Activated naive CD8-positive, alpha-beta T cell treated with anti-CD3 and anti-CD28 coated beads, Interleukin-2, amount 10 ng/mL, durations not matched to agents 7 days and 5 days (primary cell): Measurements from ENCODE around the gene NOSIP. TPM values are rescaled to one million over a fixed set of nuclear protein-coding genes. Genes with fewer than 3 reads are reported as not detected.
A peak's percentile ranks its signal among the peaks of the same experiment; 100 is the strongest.

Experiments used
- ATAC-seq: fragments of 150-1000 bp; cut with Tn5 transposase; one replicate; pipeline ENCODE4 v1.10.0; 2021; ENCODE audit warnings: low read depth, moderate library complexity
- POLR2A ChIA-PET: fragments of 350-600 bp; sonication (Branson Sonifier 250); formaldehyde crosslinking; loops from one replicate; lab custom pipeline; 2021; ENCODE audit warnings: antibody characterized with exemption; lab: Charles Lee
- DNase-seq: peaks from one replicate; pipeline ENCODE4 v3.0.0; 2021
- H3K27ac Mint-ChIP-seq: one replicate; pipeline ENCODE4 v1.8.0; 2022; ENCODE audit warnings: mild to moderate bottlenecking, mixed read lengths
- H3K27me3 Mint-ChIP-seq: one replicate; pipeline ENCODE4 v1.8.0; 2022; ENCODE audit warnings: mild to moderate bottlenecking, moderate library complexity, mixed read lengths
- H3K36me3 Mint-ChIP-seq: one replicate; pipeline ENCODE4 v1.8.0; 2021; ENCODE audit warnings: mild to moderate bottlenecking, mixed read lengths
- H3K4me1 Mint-ChIP-seq: one replicate; pipeline ENCODE4 v1.8.0; 2021; ENCODE audit warnings: mixed read lengths
- H3K4me3 Mint-ChIP-seq: one replicate; pipeline ENCODE4 v1.8.0; 2022; ENCODE audit warnings: mild to moderate bottlenecking, moderate library complexity, mixed read lengths
- H3K9me3 Mint-ChIP-seq: one replicate; pipeline ENCODE4 v1.8.0; 2021; ENCODE audit warnings: mixed read lengths
- total RNA-seq, 2 experiments: library from RNA; stranded (reverse); gene quantifications; one replicate each; pipeline ENCODE4 v1.2.3, GENCODE V29; 2021

Gene NOSIP
- total RNA-seq, 2 experiments from 2014 or later, result 122 to 125 TPM

- ATAC-seq, result no peak
- POLR2A ChIA-PET, result no interaction called here
- Mint-ChIP-seq H3K4me1 (peaks cover 1% of the 10 kb centered on the region), H3K4me3 (no peak overlapping the region), H3K36me3 (peaks cover 15% of the 10 kb centered on the region), H3K27me3 (no peaks in the 10 kb centered on the region), H3K27ac (no peak overlapping the region), H3K9me3 (no peaks in the 10 kb centered on the region)
- DNase-seq, result no peak
Observed at GRCh38 chr19:49602806-49603205, 22.4 kb upstream of the NOSIP start.

DNA sequence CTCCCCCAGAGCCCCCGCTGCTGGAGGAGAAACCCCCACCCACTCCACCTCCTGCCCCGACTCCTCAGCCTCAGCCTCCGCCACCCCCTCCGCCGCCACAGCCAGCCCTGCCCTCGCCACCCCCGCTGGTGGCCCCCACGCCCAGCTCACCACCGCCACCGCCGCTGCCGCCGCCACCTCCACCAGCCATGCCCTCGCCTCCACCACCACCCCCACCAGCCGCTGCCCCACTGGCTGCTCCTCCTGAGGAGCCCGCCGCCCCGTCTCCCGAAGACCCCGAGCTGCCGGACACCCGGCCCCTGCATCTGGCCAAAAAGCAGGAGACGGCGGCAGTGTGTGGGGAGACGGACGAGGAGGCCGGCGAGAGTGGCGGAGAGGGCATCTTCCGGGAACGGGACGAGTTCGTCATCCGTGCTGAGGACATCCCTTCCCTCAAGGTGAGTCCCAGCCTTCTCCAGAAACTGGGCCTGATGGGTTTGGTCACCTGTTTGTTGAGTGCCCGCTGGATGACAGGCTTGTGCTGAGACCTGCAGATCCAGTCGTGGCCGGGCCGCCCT lies 21.2 kb upstream of the NOSIP start:
- Mint-ChIP-seq H3K36me3 (peaks cover 13% of the 10 kb centered on the region), H3K27ac (no peak overlapping the region), H3K4me1 (peaks cover 1% of the 10 kb centered on the region), H3K9me3 (no peaks in the 10 kb centered on the region), H3K4me3 (no peak overlapping the region), H3K27me3 (no peaks in the 10 kb centered on the region)
- ATAC-seq (no peak), DNase-seq (no peak)
- POLR2A ChIA-PET, result no interaction called here

GRCh38 chr19:49599378-49600295 lies 19.3 kb upstream of the NOSIP start:
- H3K27me3 Mint-ChIP-seq, result no peaks in the 10 kb centered on the region
- H3K27ac Mint-ChIP-seq, result no peak overlapping the region
- H3K4me3 Mint-ChIP-seq, result no peak overlapping the region
- DNase-seq (no peak), ATAC-seq (no peak)
- POLR2A ChIA-PET, result no interaction called here
- peaks cover 13% of the 10 kb centered on the region for H3K36me3 Mint-ChIP-seq
- peaks cover 1% of the 10 kb centered on the region for H3K4me1 Mint-ChIP-seq
- no peaks in the 10 kb centered on the region for H3K9me3 Mint-ChIP-seq

GRCh38 chr19:49597703-49597974 lies 17.3 kb upstream of the NOSIP start:
- peaks cover 17% of the 10 kb centered on the region for H3K36me3 Mint-ChIP-seq
- POLR2A ChIA-PET, result no interaction called here
- H3K27ac Mint-ChIP-seq, result no peak overlapping the region
- peaks cover 13% of the 10 kb centered on the region for H3K4me1 Mint-ChIP-seq
- H3K27me3 Mint-ChIP-seq, result no peaks in the 10 kb centered on the region
- ATAC-seq (no peak), DNase-seq (no peak)
- H3K9me3 Mint-ChIP-seq, result no peaks in the 10 kb centered on the region
- no peak overlapping the region for H3K4me3 Mint-ChIP-seq

DNA sequence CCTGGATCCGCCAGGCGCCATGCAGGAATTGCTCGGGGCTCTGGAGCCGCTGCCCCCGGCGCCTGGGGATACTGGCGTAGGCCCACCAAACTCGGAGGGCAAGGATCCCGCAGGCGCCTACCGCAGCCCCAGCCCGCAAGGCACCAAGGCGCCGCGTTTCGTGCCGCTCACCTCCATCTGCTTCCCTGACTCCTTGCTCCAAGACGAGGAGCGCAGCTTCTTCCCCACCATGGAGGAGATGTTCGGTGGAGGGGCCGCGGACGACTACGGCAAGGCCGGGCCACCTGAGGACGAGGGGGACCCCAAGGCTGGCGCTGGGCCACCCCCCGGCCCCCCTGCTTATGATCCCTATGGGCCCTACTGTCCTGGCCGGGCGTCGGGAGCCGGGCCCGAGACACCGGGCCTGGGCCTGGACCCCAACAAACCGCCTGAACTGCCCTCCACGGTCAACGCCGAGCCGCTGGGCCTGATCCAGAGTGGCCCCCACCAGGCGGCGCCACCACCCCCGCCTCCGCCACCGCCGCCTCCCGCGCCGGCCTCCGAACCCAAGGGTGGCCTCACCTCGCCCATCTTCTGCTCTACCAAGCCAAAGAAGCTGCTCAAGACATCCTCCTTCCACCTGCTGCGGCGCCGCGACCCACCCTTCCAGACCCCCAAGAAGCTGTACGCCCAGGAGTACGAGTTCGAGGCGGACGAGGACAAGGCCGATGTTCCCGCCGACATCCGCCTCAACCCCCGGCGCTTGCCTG lies 16.8 kb upstream of the NOSIP start:
- no peak for ATAC-seq
- peaks cover 18% of the 10 kb centered on the region for H3K4me1 Mint-ChIP-seq
- no peak overlapping the region for H3K4me3 Mint-ChIP-seq
- no peaks in the 10 kb centered on the region for H3K9me3 Mint-ChIP-seq
- POLR2A ChIA-PET, result no interaction called here
- H3K27ac Mint-ChIP-seq, result no peak overlapping the region
- no peak for DNase-seq
- no peaks in the 10 kb centered on the region for H3K27me3 Mint-ChIP-seq
- peaks cover 18% of the 10 kb centered on the region for H3K36me3 Mint-ChIP-seq

DNA sequence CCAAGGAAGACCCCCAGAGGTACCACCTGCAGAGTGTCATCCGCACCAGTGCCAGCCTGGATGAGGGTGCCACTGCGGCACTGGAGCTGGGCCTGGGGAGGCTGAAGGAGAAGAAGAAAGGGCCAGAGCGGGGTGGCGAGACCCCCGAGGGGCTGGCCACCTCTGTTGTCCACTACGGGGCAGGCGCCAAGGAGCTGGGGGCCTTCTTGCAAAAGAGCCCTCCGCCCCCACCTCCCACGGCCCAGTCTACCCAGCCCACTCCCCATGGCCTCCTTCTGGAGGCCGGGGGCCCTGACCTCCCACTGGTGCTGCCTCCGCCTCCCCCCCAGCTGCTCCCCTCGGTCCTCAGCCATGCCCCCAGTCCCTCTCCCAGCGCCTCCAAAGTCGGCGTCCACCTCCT lies 16.1 kb upstream of the NOSIP start:
- Mint-ChIP-seq H3K9me3 (no peaks in the 10 kb centered on the region), H3K27me3 (no peaks in the 10 kb centered on the region), H3K4me1 (peaks cover 19% of the 10 kb centered on the region), H3K4me3 (no peak overlapping the region), H3K36me3 (peaks cover 18% of the 10 kb centered on the region), H3K27ac (no peak overlapping the region)
- POLR2A ChIA-PET, result interaction anchor here (0.6 to 1.4 kb wide), 2 partner anchors 16 to 35 kb away, joined by 3 read pairs; no protein-coding TSS in a partner anchor
- ATAC-seq (no peak), DNase-seq (no peak)

DNA sequence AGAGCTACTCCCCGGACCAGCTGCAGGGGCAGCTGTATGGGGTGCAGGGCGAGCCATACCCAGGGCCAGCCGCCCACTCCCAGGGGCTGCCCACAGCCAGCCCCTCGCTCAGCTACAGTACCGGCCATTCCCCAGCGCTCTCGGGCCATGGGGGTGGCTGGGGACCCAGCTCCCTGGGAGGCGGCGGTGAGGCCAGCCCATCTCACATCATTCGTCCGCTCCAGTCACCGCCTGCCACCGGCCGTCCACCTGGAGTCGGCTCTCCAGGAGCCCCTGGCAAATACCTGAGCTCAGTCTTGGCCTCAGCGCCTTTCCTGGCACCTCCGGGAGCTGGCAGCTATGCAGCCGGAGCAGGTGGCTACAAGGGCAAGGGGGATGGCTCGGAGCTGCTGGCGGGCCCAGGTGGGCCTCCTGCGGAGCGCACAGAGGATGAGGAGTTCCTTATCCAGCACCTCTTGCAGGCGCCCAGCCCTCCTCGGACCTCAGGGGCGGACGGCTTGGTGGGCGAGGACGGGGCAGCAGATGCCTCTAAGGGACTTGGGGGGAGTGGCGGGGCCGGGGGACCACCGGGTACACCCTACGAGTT lies 15.6 kb upstream of the NOSIP start:
- Mint-ChIP-seq H3K36me3 (peaks cover 16% of the 10 kb centered on the region), H3K27ac (no peak overlapping the region), H3K4me3 (no peak overlapping the region), H3K4me1 (peaks cover 18% of the 10 kb centered on the region), H3K27me3 (no peaks in the 10 kb centered on the region), H3K9me3 (no peaks in the 10 kb centered on the region)
- POLR2A ChIA-PET, result interaction anchor here (0.5 to 1.4 kb wide), 3 partner anchors 16 to 121 kb away, joined by 3 to 4 read pairs (median 3); no protein-coding TSS in a partner anchor
- no peak for ATAC-seq
- DNase-seq, result no peak

DNA sequence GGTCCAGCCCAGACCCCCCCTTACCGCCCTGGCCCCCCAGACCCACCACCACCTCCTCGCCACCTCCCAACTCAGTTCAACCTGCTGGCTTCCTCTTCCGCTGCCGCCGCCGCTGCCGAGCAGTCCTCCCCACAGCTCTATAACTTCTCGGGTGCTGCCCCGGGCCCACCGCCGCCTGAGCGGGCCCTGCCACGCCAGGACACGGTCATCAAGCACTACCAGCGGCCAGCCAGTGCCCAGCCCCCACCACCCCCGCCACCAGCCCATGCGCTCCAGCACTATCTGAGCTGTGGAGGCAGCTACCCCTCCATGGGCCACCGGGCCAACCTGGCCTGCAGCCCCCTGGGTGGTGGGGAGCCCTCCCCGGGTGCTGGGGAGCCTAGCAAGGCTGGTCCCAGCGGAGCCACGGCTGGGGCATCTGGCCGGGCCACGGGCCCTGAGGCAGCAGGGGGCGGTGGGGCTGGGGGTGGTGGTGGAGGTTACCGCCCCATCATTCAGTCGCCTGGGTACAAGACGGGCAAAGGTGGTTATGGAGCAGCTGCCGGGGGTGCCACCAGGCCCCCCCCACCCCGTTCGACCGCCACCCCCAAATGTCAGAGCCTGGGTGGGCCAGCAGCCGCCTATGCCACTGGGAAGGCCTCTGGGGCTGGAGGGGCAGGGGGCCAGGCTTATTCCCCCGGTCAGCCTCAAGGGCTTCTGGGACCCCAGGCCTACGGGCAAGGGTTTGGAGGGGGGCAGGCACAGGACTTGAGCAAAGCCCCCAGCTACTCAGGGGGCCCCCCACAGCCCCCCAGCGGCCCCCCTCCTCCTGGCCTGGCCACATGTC lies 14.8 kb upstream of the NOSIP start:
- Mint-ChIP-seq H3K27ac (no peak overlapping the region), H3K4me1 (peaks cover 19% of the 10 kb centered on the region), H3K9me3 (no peaks in the 10 kb centered on the region), H3K4me3 (no peak overlapping the region), H3K27me3 (no peaks in the 10 kb centered on the region), H3K36me3 (peaks cover 14% of the 10 kb centered on the region)
- DNase-seq, result no peak
- POLR2A ChIA-PET, result interaction anchor here (0.5 to 1.4 kb wide), 2 partner anchors 15 to 120 kb away, joined by 3 to 4 read pairs; no protein-coding TSS in a partner anchor
- no peak for ATAC-seq

GRCh38 chr19:49594157-49594992 lies 14.0 kb upstream of the NOSIP start:
- POLR2A ChIA-PET, result interaction anchor here (5.3 kb wide), 1 partner anchor 47 kb away, joined by 68 read pairs; the partner anchor contains the start of genes RRAS and SCAF1
- DNase-seq, result no peak
- Mint-ChIP-seq H3K36me3 (peaks cover 10% of the 10 kb centered on the region), H3K27ac (peak overlapping the region; percentile 88), H3K4me1 (peaks cover 26% of the 10 kb centered on the region), H3K4me3 (peak overlapping the region; percentile 91), H3K27me3 (no peaks in the 10 kb centered on the region), H3K9me3 (no peaks in the 10 kb centered on the region)
- ATAC-seq, result no peak

GRCh38 chr19:49593233-49594113 lies 13.1 kb upstream of the NOSIP start:
- H3K4me1 Mint-ChIP-seq, result peaks cover 30% of the 10 kb centered on the region
- DNase-seq (peak; percentile 90), ATAC-seq (peak; percentile 46)
- H3K9me3 Mint-ChIP-seq, result no peaks in the 10 kb centered on the region
- H3K27me3 Mint-ChIP-seq, result peaks cover 2% of the 10 kb centered on the region
- peak overlapping the region; percentile 91 for H3K4me3 Mint-ChIP-seq
- POLR2A ChIA-PET, result interaction anchor here (0.9 to 5.3 kb wide), 7 partner anchors 14 to 140 kb away, joined by 3 to 68 read pairs (median 3); partner anchors contain the start of genes ALDH16A1, NOSIP, PRMT1 and PRRG2
- peak overlapping the region; percentile 88 for H3K27ac Mint-ChIP-seq
- peaks cover 10% of the 10 kb centered on the region for H3K36me3 Mint-ChIP-seq
